HepG2 (cell line): ENCODE measurements around the gene HLCS. TPM values are rescaled to one million over a fixed set of nuclear protein-coding genes. Genes with fewer than 3 reads are reported as not detected.

Experiments
- ATAC-seq: fragments of 200-7000 bp; cut with Tn5 transposase; 3 replicates; pipeline ENCODE4 v1.9.1; 2020; ENCODE audit warnings: mild to moderate bottlenecking, moderate library complexity
- BruUV-seq: library from RNA; stranded (reverse); fragments of 400-500 nt; replicated peaks from 2 replicates; lab custom pipeline; 2021; lab: Mats Ljungman, UMichigan
- CTCF ChIA-PET: fragments of 300-600 bp; formaldehyde crosslinking; extraction: SDS; loops from one replicate; lab custom pipeline; 2021; ENCODE audit warnings: low total read pairs, inconsistent platforms, low intra/inter-chr PET ratio; lab: Yijun Ruan, JAX
- POLR2A ChIA-PET: fragments of 350-600 bp; sonication (Branson Sonifier 250); formaldehyde crosslinking; loops from one replicate; lab custom pipeline; 2020; ENCODE audit warnings: antibody characterized with exemption, inconsistent platforms; lab: Yijun Ruan, JAX
- DNase-seq: peaks from one replicate; pipeline ENCODE4 v3.0.0-alpha.2; 2015; ENCODE audit warnings: low spot score
- FAIRE-seq: peaks from 3 replicates; lab custom pipeline; 2011; peaks lifted over from hg19 to GRCh38; lab: Jason Lieb, UNC
- H2AFZ ChIP-seq: one replicate; pipeline ENCODE4 v1.6.1; 2011; ENCODE audit warnings: low read length, inconsistent platforms
- H3K27ac ChIP-seq: fragments of 300-600 bp; 3 replicates; pipeline ENCODE4 v1.8.0; 2011; ENCODE audit warnings: mixed run types, mild to moderate bottlenecking, mixed read lengths, low read length, inconsistent platforms; ENCODE audit not compliant: insufficient read depth; ENCODE audit errors: extremely low read length
- H3K27me3 ChIP-seq, 2 experiments: fragments of 200-600 bp in 1 of 2; 2 replicates in 1 of 2; 3 replicates in 1 of 2; pipeline versions ENCODE4 v1.6.0 to v1.8.0; 2011; ENCODE audit warnings: low read length in 2 of 2, mild to moderate bottlenecking in 2 of 2, moderate library complexity in 2 of 2, inconsistent platforms in 1 of 2; ENCODE audit not compliant: insufficient read depth in 2 of 2, control insufficient read depth in 1 of 2
- H3K36me3 ChIP-seq, 2 experiments: fragments of 200-600 bp in 1 of 2; replicated peaks in 1 of 2; 2 replicates in 1 of 2; 3 replicates in 1 of 2; pipeline versions ENCODE4 v1.5.1 to v1.8.0; 2011; ENCODE audit warnings: low read length in 2 of 2, inconsistent platforms in 1 of 2; ENCODE audit not compliant: insufficient read depth in 2 of 2, control insufficient read depth in 1 of 2
- H3K4me1 ChIP-seq: 2 replicates; pipeline ENCODE4 v1.5.1; 2012; ENCODE audit warnings: low read length, inconsistent platforms; ENCODE audit not compliant: insufficient read depth
- H3K4me2 ChIP-seq: 2 replicates; pipeline ENCODE4 v1.6.0; 2011; ENCODE audit warnings: low read depth, low read length, inconsistent platforms
- H3K4me3 ChIP-seq, 3 experiments: fragments of 200-600 bp in 1 of 3; sonication (generic), shearing (Covaris generic) in 1 of 3; replicated peaks in 1 of 3; 2 replicates each; pipeline ENCODE4 v1.5.1; 2011 to 2016; ENCODE audit warnings: low read length in 3 of 3, inconsistent platforms in 2 of 3, low read depth in 2 of 3, mild to moderate bottlenecking in 2 of 3, control low read depth in 1 of 3, mixed read lengths in 1 of 3; ENCODE audit not compliant: insufficient read depth in 1 of 3
- H3K79me2 ChIP-seq: one replicate; pipeline ENCODE4 v1.6.1; 2011; ENCODE audit warnings: low read length, inconsistent platforms; ENCODE audit not compliant: insufficient read depth
- H3K9ac ChIP-seq: 2 replicates; pipeline ENCODE4 v1.6.0; 2011; ENCODE audit warnings: mild to moderate bottlenecking, low read depth, low read length, inconsistent platforms; ENCODE audit not compliant: insufficient read depth
- H3K9me3 ChIP-seq: 2 replicates; pipeline ENCODE4 v1.5.1; 2012; ENCODE audit warnings: mild to moderate bottlenecking, low read length
- H4K20me1 ChIP-seq: 2 replicates; pipeline ENCODE4 v1.6.0; 2011; ENCODE audit warnings: inconsistent platforms, mild to moderate bottlenecking, low read length, moderate library complexity; ENCODE audit not compliant: insufficient read depth
- ELF3 ChIP-seq: IDR thresholded peaks from 2 replicates; pipeline ENCODE4 v1.6.1; 2016; ENCODE audit warnings: missing genetic modification reagents, missing compliant biosample characterization
- KDM3A ChIP-seq: IDR thresholded peaks from 2 replicates; pipeline ENCODE4 v1.6.1; 2018; ENCODE audit warnings: low read depth, missing compliant biosample characterization
- NR2F2 ChIP-seq: IDR thresholded peaks from 2 replicates; pipeline ENCODE4 v1.6.1; 2012; ENCODE audit warnings: low read depth, inconsistent platforms, borderline replicate concordance
- RNF2 ChIP-seq: fragments of 450-650 bp; conservative IDR thresholded peaks from 2 replicates; pipeline ENCODE4 v1.6.1; 2016; ENCODE audit warnings: low read depth
- SMAD1 ChIP-seq: sonication (generic); formaldehyde crosslinking; IDR thresholded peaks from 2 replicates; pipeline ENCODE4 v1.4.0; 2020; ENCODE audit warnings: missing genetic modification reagents, low read depth, mild to moderate bottlenecking, borderline replicate concordance
- SRSF4 ChIP-seq: fragments of 200-400 bp; formaldehyde crosslinking; IDR thresholded peaks from one replicate; pipeline ENCODE4 v1.6.1; 2018; ENCODE audit warnings: mild to moderate bottlenecking, low read depth, low read length, moderate library complexity; ENCODE audit not compliant: poor library complexity, severe bottlenecking
- ZNF333 ChIP-seq: sonication (generic); formaldehyde crosslinking; IDR thresholded peaks from 2 replicates; pipeline ENCODE4 v1.4.0; 2020; ENCODE audit warnings: mild to moderate bottlenecking, missing genetic modification reagents, borderline replicate concordance
- ZNF431 ChIP-seq: sonication (generic); formaldehyde crosslinking; IDR thresholded peaks from 2 replicates; pipeline ENCODE4 v1.9.0; 2022; ENCODE audit warnings: missing genetic modification reagents, low read depth, mild to moderate bottlenecking, borderline replicate concordance
- ZNF562 ChIP-seq: sonication (generic); formaldehyde crosslinking; IDR thresholded peaks from 2 replicates; pipeline ENCODE4 v1.8.0; 2022; ENCODE audit warnings: missing genetic modification reagents, borderline replicate concordance
- ZNF614 ChIP-seq: IDR thresholded peaks from 2 replicates; pipeline ENCODE4 v1.6.1; 2018; ENCODE audit warnings: missing biosample characterization, missing genetic modification reagents, inconsistent platforms, borderline replicate concordance
- WGBS: methylation state at CpG from one replicate; pipeline ENCODE4 v1.1.6; 2017; ENCODE audit warnings: low lambda C conversion rate; 5-methylcytosine and 5-hydroxymethylcytosine counted together
- in situ Hi-C: cut with HindIII; loops from 2 replicates; pipeline ENCODE4 v1.10.0; 2017; ENCODE audit warnings: low pct_unique_long_range_greater_than_20kb; ENCODE audit not compliant: extremely low pct_ligation_motif_present
- intact Hi-C: fragments of 100-400 bp; cut with micrococcal nuclease; formaldehyde crosslinking; loops from one replicate; pipeline ENCODE4 v1.10.0; 2022; ENCODE audit not compliant: unreplicated experiment
- polyA plus RNA-seq, 8 experiments: library from polyadenylated mRNA; depleted of rRNA in 3 of 8; stranded (reverse) in 7 of 8; unstranded in 1 of 8; fragments of >200 nt; fragmentation: Illumina TruSeq in 4 of 8; extraction: Trizol in 4 of 8; gene quantifications; 2 replicates each; pipeline versions ENCODE4 v1.2.1 to v1.2.3, GENCODE V29; 2011 to 2016; ENCODE audit warnings: low read depth in 4 of 8, missing spikeins in 1 of 8, mixed read lengths in 1 of 8; ENCODE audit not compliant: insufficient read depth in 1 of 8
- total RNA-seq, 5 experiments: library from RNA; depleted of rRNA; stranded (reverse); fragments of >200 nt; fragmentation: Illumina TruSeq; extraction: Trizol; gene quantifications; 2 replicates each; pipeline ENCODE4 v1.2.3, GENCODE V29; 2016; ENCODE audit warnings: low read depth in 1 of 5
- TF ChIP-seq, protein P1 (sequence below): sonication (generic); formaldehyde crosslinking; IDR thresholded peaks from 2 replicates; pipeline ENCODE4 v1.4.0; 2020; ENCODE audit warnings: low read depth, missing genetic modification reagents
- TF ChIP-seq, protein P2 (sequence below): sonication (generic); formaldehyde crosslinking; IDR thresholded peaks from 2 replicates; pipeline ENCODE4 v1.4.0; 2020; ENCODE audit warnings: mild to moderate bottlenecking, missing genetic modification reagents

The HLCS gene
- total and polyA plus RNA-seq, 2 of the 13 experiments (the other 11 are each of a cell fraction or from before 2014, with no cell fraction given) = 7.9 to 12.3 TPM

DNA sequence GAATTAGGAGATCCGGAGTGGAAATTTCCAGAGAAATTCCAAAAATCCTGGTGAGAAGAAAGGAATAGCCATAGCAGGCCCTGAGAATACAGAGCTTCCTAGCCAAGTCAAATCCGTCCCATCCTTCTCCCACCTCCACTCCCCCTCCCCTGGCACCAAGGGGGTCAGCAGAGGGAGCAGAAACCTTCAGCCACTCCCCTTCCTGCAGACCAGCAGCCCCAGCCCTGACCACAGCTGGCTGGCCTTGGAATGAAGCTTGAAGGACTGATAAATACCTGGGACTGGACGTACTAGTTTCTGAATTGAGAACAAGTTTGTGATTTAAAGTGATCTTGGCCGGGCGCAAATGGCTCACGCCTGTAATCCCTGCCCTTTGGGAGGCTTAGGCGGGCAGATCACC lies 26.2 kb upstream of the HLCS start:
- POLR2A ChIA-PET = no interaction called here
- BruUV-seq = no TSS peak
- H3K4me3 ChIP-seq = no peak overlapping the region
- DNase-seq (no peak), ATAC-seq (no peak), FAIRE-seq (no peak)
- in situ Hi-C loops (no loop called here), intact Hi-C loops (no loop called here)
- H3K4me2 ChIP-seq = no peak overlapping the region
- H3K27ac ChIP-seq = no peak overlapping the region
- WGBS = 79% methylated on average over 6 of the region's 7 CpGs
- CTCF ChIA-PET = interaction anchor here (1.9 kb wide), 1 partner anchor 17 kb away, joined by 4 read pairs; no protein-coding TSS in a partner anchor
- H3K4me1 ChIP-seq = peaks cover 39% of the 10 kb centered on the region
- H3K79me2 ChIP-seq = no peaks in the 10 kb centered on the region
- peaks cover 0 to 3% of the 10 kb centered on the region in 2 experiments; a peak in 1 of 5 replicates for H3K27me3 ChIP-seq
- no peaks in the 10 kb centered on the region for H3K9me3 ChIP-seq
- no peaks in the 10 kb centered on the region for H3K36me3 ChIP-seq
- H2AFZ ChIP-seq = no peak overlapping the region
- TF ChIP-seq, protein P1, sequence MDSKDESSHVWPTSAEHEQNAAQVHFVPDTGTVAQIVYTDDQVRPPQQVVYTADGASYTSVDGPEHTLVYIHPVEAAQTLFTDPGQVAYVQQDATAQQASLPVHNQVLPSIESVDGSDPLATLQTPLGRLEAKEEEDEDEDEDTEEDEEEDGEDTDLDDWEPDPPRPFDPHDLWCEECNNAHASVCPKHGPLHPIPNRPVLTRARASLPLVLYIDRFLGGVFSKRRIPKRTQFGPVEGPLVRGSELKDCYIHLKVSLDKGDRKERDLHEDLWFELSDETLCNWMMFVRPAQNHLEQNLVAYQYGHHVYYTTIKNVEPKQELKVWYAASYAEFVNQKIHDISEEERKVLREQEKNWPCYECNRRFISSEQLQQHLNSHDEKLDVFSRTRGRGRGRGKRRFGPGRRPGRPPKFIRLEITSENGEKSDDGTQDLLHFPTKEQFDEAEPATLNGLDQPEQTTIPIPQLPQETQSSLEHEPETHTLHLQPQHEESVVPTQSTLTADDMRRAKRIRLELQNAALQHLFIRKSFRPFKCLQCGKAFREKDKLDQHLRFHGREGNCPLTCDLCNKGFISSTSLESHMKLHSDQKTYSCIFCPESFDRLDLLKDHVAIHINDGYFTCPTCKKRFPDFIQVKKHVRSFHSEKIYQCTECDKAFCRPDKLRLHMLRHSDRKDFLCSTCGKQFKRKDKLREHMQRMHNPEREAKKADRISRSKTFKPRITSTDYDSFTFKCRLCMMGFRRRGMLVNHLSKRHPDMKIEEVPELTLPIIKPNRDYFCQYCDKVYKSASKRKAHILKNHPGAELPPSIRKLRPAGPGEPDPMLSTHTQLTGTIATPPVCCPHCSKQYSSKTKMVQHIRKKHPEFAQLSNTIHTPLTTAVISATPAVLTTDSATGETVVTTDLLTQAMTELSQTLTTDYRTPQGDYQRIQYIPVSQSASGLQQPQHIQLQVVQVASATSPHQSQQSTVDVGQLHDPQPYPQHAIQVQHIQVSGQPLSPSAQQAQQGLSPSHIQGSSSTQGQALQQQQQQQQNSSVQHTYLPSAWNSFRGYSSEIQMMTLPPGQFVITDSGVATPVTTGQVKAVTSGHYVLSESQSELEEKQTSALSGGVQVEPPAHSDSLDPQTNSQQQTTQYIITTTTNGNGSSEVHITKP = no peak
- no peak for TF ChIP-seq NR2F2
- no peak for TF ChIP-seq ZNF333
- TF ChIP-seq ZNF614 (CRISPR knock-in tag) = no peak
- TF ChIP-seq, protein P2, sequence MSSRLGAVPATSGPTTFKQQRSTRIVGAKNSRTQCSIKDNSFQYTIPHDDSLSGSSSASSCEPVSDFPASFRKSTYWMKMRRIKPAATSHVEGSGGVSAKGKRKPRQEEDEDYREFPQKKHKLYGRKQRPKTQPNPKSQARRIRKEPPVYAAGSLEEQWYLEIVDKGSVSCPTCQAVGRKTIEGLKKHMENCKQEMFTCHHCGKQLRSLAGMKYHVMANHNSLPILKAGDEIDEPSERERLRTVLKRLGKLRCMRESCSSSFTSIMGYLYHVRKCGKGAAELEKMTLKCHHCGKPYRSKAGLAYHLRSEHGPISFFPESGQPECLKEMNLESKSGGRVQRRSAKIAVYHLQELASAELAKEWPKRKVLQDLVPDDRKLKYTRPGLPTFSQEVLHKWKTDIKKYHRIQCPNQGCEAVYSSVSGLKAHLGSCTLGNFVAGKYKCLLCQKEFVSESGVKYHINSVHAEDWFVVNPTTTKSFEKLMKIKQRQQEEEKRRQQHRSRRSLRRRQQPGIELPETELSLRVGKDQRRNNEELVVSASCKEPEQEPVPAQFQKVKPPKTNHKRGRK (CRISPR knock-in tag) = no peak
- no peak for TF ChIP-seq SMAD1 (CRISPR knock-in tag)
- TF ChIP-seq ZNF562 (CRISPR knock-in tag) = no peak
- TF ChIP-seq ZNF431 (CRISPR knock-in tag) = no peak
- TF ChIP-seq RNF2 = no peak
- TF ChIP-seq ELF3 = no peak
- TF ChIP-seq KDM3A (CRISPR knock-in tag) = no peak
- no peak for TF ChIP-seq SRSF4
- no peak overlapping the region for H3K9ac ChIP-seq
- H4K20me1 ChIP-seq = no peaks in the 10 kb centered on the region
